ENCODE data around the gene HADHA.

The HADHA gene

DNA sequence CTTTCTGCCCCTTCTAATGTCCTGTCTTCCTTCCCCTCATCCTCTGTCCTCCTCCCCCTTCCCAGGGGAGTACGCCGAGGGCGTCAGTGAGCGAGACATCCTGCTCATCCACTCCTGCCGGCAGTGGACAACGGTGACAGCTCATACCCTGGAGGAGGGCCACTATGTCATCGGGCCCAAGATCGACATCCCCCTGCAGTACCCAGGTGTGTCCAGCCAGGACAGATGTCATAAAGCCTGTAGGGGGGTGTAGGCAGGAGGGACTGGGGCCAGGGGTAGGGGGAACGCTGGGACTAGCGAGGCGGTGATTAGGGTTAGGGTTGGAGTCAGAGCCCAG lies 68.2 kb downstream of the HADHA start:
- Histone ChIP-seq H3K9me3 (ENCODE audit: control insufficient read depth, insufficient read depth, low read length) (no peaks in the 10 kb centered on the region), H3K4me1 (ENCODE audit: control insufficient read depth, insufficient read depth, low read length) (peaks cover 9% of the 10 kb centered on the region; the same call in 1 of the 2 replicates), H3K27me3 (ENCODE audit: control insufficient read depth, insufficient read depth, low read length) (no peaks in the 10 kb centered on the region), H3K27ac (ENCODE audit: low read length) (no peak overlapping the region), H3K4me3 (ENCODE audit: low read length) (no peak overlapping the region), H3K36me3 (ENCODE audit: control insufficient read depth, insufficient read depth, low read length) (no peaks in the 10 kb centered on the region; the same call in 1 of the 2 replicates)
- WGBS (ENCODE audit: insufficient coverage, insufficient read length): no CpG with 5 or more reads among the region's 11 CpGs
- no peak for DNase-seq (ENCODE audit: low read depth, low spot score)

DNA sequence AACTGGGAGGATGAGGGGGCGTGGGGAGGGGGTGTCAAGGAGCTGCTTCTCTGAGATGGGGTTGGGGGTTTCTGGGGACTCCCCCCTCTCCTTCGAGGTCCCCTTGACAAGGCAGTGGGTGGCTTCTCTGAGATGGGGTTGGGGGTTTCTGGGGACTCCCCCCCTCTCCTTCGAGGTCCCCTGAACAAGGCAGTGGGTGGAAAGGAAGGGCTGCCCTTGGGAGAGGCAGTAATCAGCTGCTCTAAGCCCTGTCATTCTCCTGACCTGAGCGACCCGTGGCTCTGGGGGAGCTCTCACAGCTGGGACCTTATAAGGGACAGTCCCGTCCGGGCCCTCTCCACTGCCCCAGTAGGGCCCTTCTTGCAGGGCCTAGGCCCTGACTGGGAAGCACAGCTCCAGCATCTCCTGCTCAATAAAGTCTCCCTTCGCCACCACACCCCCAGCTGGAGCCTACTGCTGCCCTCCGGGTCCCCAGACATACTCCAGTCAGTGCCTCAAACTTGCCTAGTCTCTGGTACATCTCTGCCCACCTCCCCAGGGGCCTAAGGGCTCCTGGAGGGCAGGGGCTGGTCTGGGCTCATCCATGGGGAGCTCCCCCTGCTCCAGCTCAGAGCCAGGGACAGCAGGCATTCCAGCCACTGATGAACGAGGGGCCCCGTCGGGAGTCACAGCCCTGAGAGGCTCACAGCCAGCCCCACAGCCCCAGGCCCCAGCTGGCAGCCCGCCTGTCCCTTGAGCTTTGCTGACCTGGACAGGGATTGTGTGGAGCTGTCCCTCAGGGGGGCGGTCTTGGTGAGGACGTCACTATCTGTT lies 68.8 kb downstream of the HADHA start:
- Histone ChIP-seq H3K4me3 (ENCODE audit: low read length) (no peak overlapping the region), H3K9me3 (ENCODE audit: control insufficient read depth, insufficient read depth, low read length) (no peaks in the 10 kb centered on the region), H3K4me1 (ENCODE audit: control insufficient read depth, insufficient read depth, low read length) (peaks cover 9% of the 10 kb centered on the region; the same call in 1 of the 2 replicates), H3K27me3 (ENCODE audit: control insufficient read depth, insufficient read depth, low read length) (no peaks in the 10 kb centered on the region), H3K27ac (ENCODE audit: low read length) (no peak overlapping the region), H3K36me3 (ENCODE audit: control insufficient read depth, insufficient read depth, low read length) (no peaks in the 10 kb centered on the region; the same call in 1 of the 2 replicates)
- no peak for DNase-seq (ENCODE audit: low read depth, low spot score)
- WGBS (ENCODE audit: insufficient coverage, insufficient read length): no CpG with 5 or more reads among the region's 15 CpGs

DNA sequence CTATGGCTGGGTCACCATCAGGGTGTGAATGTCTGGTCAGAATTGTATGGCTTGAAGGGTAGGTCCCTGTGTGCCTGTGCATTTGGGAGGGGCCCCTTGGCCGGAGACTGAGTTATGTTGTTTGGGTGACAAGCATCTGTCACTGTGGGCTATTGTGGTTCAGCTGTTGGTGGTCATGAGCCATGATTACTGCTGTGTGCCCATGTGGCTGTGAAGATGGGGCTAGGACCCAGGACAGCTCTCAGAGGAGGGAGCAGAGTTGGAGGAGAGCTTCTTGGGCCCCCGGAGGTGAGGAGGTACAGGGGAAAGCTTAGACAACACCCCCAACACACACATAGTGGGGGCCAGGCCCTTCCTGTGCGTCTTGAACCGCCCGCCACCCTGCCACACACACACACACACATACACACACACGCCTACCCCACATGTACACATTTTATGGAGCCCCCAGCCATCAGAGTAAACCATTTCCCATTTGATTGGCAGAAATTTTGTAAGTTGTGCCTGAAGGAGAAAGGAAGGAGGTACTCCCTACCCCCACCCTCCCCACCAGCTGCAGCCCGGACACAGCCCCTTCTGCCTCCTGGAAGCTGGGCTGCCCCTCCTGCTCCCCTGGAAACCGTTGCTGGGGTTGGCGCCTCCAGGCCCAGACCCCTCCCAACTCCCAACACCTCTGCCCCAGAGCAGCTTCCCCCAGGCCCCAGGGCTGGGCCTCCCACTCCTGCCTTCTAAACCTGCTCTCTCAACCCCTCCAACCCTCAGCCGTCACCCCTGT lies 69.6 kb downstream of the HADHA start:
- Histone ChIP-seq H3K27me3 (ENCODE audit: control insufficient read depth, insufficient read depth, low read length) (no peaks in the 10 kb centered on the region), H3K4me1 (ENCODE audit: control insufficient read depth, insufficient read depth, low read length) (peaks cover 9% of the 10 kb centered on the region; the same call in 1 of the 2 replicates), H3K27ac (ENCODE audit: low read length) (no peak overlapping the region), H3K36me3 (ENCODE audit: control insufficient read depth, insufficient read depth, low read length) (no peaks in the 10 kb centered on the region; the same call in 1 of the 2 replicates), H3K9me3 (ENCODE audit: control insufficient read depth, insufficient read depth, low read length) (no peaks in the 10 kb centered on the region), H3K4me3 (ENCODE audit: low read length) (no peak overlapping the region)
- WGBS (ENCODE audit: insufficient coverage, insufficient read length): no CpG with 5 or more reads among the region's 10 CpGs
- DNase-seq (ENCODE audit: low read depth, low spot score): no peak

DNA sequence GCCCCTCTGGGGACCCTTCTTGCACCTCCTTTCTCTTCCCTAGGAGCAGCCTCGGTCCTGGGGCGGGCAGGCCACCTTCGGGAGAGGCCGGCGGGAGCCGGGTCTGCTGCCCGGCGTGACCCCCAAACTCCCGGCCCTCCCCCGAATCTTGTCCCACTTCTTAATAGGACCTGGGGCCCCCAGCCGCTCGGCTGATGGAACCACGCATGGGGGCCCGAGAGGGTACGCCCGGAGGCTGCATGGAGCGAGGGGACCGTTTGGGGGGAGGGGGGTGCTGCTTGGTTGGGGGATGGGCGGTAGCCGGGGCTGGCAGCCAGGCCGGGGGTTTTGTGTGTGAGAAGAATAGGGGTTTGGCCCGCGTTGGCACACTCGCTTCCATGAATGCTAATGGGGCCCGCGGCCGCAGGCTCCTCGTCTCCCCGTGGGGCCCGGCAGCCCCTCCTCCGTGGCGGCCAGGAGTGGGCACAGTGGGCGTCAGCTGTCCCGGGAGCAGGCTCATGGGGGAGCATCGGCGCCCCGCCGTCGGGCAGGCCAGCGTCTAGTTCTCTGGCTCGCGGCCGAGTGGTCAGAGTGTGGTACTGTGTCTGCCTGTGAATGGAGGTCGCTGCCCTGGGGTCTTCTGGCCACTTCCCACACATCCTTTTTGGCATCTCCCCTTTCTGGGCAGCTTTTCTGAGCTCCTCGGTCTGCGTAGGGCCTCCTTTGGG lies 70.5 kb downstream of the HADHA start:
- H3K27me3 ChIP-seq (ENCODE audit: control insufficient read depth, insufficient read depth, low read length): no peaks in the 10 kb centered on the region
- H3K27ac ChIP-seq (ENCODE audit: low read length): no peak overlapping the region
- no CpG with 5 or more reads among the region's 46 CpGs for WGBS (ENCODE audit: insufficient coverage, insufficient read length)
- peak overlapping the region; percentile 66; the same call in 1 of the 2 replicates for H3K4me3 ChIP-seq (ENCODE audit: low read length)
- H3K4me1 ChIP-seq (ENCODE audit: control insufficient read depth, insufficient read depth, low read length): peaks cover 6% of the 10 kb centered on the region; the same call in 1 of the 2 replicates
- no peaks in the 10 kb centered on the region for H3K9me3 ChIP-seq (ENCODE audit: control insufficient read depth, insufficient read depth, low read length)
- no peak for DNase-seq (ENCODE audit: low read depth, low spot score)
- H3K36me3 ChIP-seq (ENCODE audit: control insufficient read depth, insufficient read depth, low read length): no peaks in the 10 kb centered on the region; the same call in 1 of the 2 replicates

DNA sequence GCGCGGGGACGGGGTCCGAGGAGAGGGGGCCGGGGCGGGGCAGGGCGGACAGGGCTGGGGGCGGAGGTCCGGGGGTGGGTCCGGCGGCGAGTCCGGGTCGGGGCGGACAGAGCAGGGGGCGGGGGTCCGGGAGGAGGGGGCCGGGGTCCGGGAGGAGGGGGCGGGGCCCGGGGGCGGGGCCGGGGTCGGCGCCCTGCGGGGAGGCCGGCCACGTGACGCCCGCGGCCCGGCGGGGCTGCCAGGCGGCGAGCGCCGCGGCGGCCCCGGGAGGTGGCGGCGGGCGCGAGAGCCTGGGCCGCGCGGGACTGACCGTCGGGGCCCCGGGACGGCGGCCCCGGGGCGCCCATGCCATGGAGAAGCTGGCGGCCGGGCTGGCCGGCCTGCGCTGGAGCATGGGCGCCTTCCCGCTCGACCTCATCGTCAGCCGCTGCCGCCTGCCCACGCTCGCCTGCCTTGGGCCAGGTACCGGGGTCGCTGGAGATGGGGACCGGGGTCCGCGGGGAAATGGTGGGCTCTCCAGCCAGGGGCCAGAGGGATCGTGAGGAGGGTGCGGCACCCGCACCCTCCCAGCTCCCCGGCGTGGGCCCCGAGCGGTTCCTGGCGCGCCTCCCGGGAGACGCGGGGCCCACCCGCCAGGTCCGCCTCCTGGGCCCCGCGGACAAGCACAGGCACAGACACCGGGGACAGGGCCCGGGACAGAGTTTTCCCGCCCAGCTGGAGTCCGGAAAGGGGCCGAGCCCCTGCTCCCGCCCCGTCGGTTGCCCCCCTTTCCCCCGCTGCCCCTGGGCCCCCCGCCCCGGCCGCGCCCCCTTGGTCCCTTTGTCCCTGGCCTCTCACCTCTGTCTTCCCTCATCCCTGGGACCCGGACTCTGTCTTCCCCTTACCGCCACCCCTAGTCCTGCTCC lies 71.3 kb downstream of the HADHA start, which contains the start of gene GAREM2:
Gene GAREM2, plus strand, starts transcription at position 218 of the 905 bp plus-strand sequence. Its CDS starts 133 bp downstream, at position 351.
- Histone ChIP-seq H3K9me3 (ENCODE audit: control insufficient read depth, insufficient read depth, low read length) (no peaks in the 10 kb centered on the region), H3K27me3 (ENCODE audit: control insufficient read depth, insufficient read depth, low read length) (no peaks in the 10 kb centered on the region), H3K27ac (ENCODE audit: low read length) (no peak within 1 kb of the TSS), H3K4me1 (ENCODE audit: control insufficient read depth, insufficient read depth, low read length) (peaks cover 6% of the 10 kb centered on the region; the same call in 1 of the 2 replicates), H3K4me3 (ENCODE audit: low read length) (peak within 1 kb of the TSS; percentile 66; the same call in 1 of the 2 replicates), H3K36me3 (ENCODE audit: control insufficient read depth, insufficient read depth, low read length) (no peaks in the 10 kb centered on the region; the same call in 1 of the 2 replicates)
- no CpG with 5 or more reads among the region's 102 CpGs for WGBS (ENCODE audit: insufficient coverage, insufficient read length)
- DNase-seq (ENCODE audit: low read depth, low spot score): no peak

DNA sequence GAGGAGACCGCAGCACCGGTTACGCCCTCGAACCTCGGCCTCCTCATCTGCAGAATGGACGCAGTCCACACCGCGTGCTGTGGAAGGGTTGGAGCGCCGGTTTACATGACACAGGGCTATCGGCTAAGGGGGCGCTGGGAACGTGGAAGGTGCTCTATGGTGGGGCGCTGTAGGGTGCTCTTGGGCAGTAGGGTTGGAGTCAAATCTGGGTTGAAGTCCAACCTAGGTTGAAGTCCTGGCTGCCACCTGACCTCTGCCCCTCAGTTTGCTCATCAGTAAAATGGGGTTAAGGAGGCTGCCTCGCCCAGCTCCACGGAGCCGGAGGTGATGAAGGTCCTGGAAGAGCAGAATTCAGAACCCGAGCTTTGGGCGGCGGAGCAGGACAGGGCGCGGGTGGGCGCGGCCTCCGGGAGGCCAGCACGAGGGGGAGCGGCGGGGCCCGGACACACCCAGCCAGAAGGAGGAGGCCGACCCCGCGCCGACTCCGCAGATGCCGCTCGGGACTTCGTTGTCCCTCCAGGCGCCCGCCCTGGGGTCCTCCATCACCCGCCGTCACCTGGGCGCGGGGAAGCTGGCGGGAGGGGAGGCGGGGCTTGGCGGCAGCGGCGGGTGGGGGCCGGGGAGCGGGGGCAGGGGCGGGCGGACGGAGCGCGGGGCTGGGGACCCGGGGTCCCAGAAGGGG lies 72.1 kb downstream of the HADHA start:
- no peak for DNase-seq (ENCODE audit: low read depth, low spot score)

DNA sequence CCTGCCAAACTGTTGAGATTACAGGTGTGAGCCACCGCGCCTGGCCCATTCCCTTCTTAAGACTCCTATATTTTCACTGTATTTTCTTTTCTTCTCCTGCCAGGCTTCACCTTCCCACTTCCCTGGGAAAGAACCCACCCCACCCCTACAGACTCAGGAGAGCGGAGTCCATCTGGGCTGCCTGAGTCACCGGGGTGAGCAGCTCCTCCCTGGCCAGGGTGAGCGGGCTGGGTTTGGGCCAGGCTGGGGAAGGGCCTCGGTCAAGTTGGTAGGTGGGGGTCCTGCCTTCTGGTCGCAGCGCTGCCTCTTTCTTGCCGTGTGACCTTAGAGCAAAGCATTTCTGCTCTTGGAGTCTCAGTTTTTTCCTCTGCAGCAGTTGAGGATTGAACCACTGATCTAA lies 73.6 kb downstream of the HADHA start:
- Histone ChIP-seq H3K36me3 (ENCODE audit: control insufficient read depth, insufficient read depth, low read length) (no peaks in the 10 kb centered on the region), H3K4me1 (ENCODE audit: control insufficient read depth, insufficient read depth, low read length) (peaks cover 6% of the 10 kb centered on the region; the same call in 1 of the 2 replicates), H3K9me3 (ENCODE audit: control insufficient read depth, insufficient read depth, low read length) (no peaks in the 10 kb centered on the region), H3K27ac (ENCODE audit: low read length) (no peak overlapping the region), H3K4me3 (ENCODE audit: low read length) (no peak overlapping the region), H3K27me3 (ENCODE audit: control insufficient read depth, insufficient read depth, low read length) (no peaks in the 10 kb centered on the region)
- WGBS (ENCODE audit: insufficient coverage, insufficient read length): no CpG with 5 or more reads among the region's 9 CpGs
- no peak for DNase-seq (ENCODE audit: low read depth, low spot score)

More for the DNA sequence above, 72.1 kb downstream of the HADHA start:
- H3K4me3 ChIP-seq (ENCODE audit: low read length): peak overlapping the region; percentile 58; the same call in 1 of the 2 replicates
- no peaks in the 10 kb centered on the region for H3K27me3 ChIP-seq (ENCODE audit: control insufficient read depth, insufficient read depth, low read length)
- no peaks in the 10 kb centered on the region for H3K9me3 ChIP-seq (ENCODE audit: control insufficient read depth, insufficient read depth, low read length)
- no CpG with 5 or more reads among the region's 56 CpGs for WGBS (ENCODE audit: insufficient coverage, insufficient read length)
- no peaks in the 10 kb centered on the region; the same call in 1 of the 2 replicates for H3K36me3 ChIP-seq (ENCODE audit: control insufficient read depth, insufficient read depth, low read length)
- peaks cover 6% of the 10 kb centered on the region; the same call in 1 of the 2 replicates for H3K4me1 ChIP-seq (ENCODE audit: control insufficient read depth, insufficient read depth, low read length)
- H3K27ac ChIP-seq (ENCODE audit: low read length): no peak overlapping the region

DNA sequence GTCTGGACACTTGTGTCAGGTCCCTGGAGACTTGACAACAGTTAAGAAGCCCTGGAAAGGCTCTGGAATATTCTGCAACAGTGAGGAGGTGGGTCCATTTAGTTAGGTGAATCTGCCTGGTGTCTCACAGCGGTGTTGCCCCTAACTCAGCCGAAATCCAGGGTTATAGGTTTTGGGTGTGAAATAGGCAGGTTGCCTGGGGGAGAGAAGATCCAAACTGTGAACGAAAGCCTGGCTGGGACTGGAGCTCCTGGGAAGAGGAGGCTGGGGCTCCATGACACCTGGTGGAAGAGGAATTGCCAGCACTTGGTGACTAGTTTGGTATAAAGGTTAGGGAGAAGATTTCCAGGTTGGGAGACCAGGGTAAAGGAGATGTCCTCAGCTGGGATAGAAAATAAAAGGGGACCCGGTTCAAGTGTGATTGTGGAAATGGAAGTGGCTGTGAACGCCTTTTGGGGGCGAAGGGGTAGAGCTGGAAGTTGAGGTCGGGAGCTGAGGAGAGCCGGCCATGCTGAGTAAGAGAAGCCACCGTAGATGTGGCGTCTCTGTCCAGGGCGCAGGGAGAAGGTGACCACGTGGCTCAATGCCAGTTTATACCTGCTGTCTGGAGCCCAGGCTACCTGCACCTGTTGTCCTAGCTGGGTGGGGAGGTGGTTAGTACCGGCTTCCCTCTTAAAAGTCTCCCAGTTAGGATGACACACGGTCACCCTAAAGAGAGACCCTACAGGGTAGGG lies 74.6 kb downstream of the HADHA start:
- no peaks in the 10 kb centered on the region for H3K36me3 ChIP-seq (ENCODE audit: control insufficient read depth, insufficient read depth, low read length)
- no peak overlapping the region for H3K27ac ChIP-seq (ENCODE audit: low read length)
- DNase-seq (ENCODE audit: low read depth, low spot score): no peak
- no peaks in the 10 kb centered on the region for H3K27me3 ChIP-seq (ENCODE audit: control insufficient read depth, insufficient read depth, low read length)
- H3K4me3 ChIP-seq (ENCODE audit: low read length): no peak overlapping the region
- WGBS (ENCODE audit: insufficient coverage, insufficient read length): no CpG with 5 or more reads among the region's 14 CpGs
- H3K4me1 ChIP-seq (ENCODE audit: control insufficient read depth, insufficient read depth, low read length): peaks cover 6% of the 10 kb centered on the region; the same call in 1 of the 2 replicates
- H3K9me3 ChIP-seq (ENCODE audit: control insufficient read depth, insufficient read depth, low read length): no peaks in the 10 kb centered on the region
